Transverse colon (tissue), 3 donors: ENCODE data around the gene RAD9A.

ENCODE experiments used
- POLR2A ChIP-seq: fragments of 450-650 bp; IDR thresholded peaks from one replicate; pipeline ENCODE4 v1.6.1; 2016; ENCODE audit warnings: antibody characterized with exemption, mild to moderate bottlenecking, moderate library complexity
- TF ChIP-seq, protein P1 (sequence below), 5 experiments: fragments of 200-600 bp in 3 of 5; fragments of 450-650 bp in 2 of 5; sonication (generic) in 3 of 5; IDR thresholded peaks; 1 replicate in 2 of 5; 2 replicates in 3 of 5; pipeline ENCODE4 v1.5.1; 2016 to 2017; ENCODE audit warnings: antibody characterized with exemption in 5 of 5, inconsistent platforms in 3 of 5, mild to moderate bottlenecking in 2 of 5, moderate library complexity in 1 of 5

DNA sequence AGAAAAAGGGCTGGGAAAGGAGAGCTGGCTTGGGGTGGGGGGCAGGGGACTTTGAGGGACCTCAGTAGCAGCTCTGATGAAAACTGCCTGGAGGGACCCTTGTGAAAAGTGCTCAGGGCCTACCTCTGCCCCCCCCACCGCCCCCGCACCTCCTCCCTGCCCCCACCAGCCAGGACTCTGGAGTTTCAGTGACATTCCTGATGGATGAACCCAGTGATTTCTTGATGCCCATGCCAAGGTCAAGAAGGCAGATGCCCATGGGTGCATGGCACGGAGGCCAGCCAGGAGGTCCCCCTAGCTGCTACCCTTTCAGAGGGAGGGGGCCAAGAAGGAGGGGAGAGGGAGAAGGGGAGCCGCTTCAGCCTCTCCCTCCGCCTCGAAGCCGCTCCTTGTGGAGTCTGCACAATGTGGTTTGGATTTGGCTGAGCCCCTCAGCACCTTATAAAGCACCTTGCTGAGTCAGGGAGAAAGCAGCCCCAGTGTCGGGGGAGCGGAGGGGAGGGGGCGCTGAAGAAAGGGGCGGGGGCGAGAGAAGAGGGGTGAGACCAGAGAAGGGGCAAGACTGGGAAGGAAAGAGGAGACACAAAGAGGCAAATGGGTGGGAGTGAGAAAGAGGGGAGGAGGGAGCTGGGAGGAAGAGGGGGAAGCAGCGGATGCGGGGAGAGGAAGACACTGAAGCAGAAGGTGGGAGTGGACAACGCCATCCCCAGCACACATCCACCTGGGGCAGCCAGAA, 16.3 kb upstream of the RAD9A start:
- TF ChIP-seq, protein P1, sequence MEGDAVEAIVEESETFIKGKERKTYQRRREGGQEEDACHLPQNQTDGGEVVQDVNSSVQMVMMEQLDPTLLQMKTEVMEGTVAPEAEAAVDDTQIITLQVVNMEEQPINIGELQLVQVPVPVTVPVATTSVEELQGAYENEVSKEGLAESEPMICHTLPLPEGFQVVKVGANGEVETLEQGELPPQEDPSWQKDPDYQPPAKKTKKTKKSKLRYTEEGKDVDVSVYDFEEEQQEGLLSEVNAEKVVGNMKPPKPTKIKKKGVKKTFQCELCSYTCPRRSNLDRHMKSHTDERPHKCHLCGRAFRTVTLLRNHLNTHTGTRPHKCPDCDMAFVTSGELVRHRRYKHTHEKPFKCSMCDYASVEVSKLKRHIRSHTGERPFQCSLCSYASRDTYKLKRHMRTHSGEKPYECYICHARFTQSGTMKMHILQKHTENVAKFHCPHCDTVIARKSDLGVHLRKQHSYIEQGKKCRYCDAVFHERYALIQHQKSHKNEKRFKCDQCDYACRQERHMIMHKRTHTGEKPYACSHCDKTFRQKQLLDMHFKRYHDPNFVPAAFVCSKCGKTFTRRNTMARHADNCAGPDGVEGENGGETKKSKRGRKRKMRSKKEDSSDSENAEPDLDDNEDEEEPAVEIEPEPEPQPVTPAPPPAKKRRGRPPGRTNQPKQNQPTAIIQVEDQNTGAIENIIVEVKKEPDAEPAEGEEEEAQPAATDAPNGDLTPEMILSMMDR (IDR thresholded peaks at IDR 0.05) = no peak
- TF ChIP-seq POLR2A = no peak
